ENCODE data around the gene GTSF1L.

The GTSF1L gene

DNA sequence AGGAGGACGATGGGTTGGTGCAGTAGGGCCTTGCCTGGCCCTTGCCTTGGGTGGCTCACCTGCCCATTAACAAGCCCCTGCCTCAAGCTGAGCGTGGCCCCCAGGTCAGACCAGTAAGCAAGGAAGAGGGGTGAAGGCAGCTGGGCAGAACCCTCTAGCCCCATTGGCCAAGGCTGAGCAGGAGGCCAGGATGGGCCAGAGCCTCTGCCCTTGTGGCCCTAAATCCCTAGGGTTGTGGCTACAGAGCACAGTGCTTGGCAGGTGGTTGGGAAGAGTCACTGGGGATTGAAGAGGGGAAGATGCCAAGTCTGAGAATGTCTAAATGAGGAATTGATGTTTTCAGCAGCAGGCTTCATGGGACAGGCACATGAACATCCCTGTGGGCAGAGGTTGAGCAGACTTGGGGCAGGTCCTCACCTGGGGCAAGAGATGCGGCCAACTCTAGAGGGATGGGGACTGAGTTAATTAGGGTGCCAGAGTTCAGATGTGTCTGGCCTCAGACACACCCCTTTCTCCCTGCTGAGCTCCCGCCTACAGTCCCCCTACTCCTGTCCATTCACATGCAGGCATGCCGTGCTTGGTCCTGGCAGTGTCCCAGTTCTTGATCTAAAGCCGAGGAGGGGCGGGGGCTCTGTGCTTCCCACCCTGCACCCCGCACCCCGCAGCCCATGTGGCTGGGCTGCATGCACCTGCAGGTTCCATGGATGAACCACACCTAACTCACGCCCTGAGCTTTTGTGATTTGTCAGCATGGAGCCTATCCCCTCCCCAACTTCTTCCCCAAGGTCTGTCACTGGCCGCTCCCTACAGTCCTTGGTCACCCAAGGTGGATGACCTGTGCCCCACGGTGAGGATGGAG is 9.8 kb downstream of the GTSF1L start:
- no peak for DNase-seq (ENCODE audit: low read depth in 3 of 3)

DNA sequence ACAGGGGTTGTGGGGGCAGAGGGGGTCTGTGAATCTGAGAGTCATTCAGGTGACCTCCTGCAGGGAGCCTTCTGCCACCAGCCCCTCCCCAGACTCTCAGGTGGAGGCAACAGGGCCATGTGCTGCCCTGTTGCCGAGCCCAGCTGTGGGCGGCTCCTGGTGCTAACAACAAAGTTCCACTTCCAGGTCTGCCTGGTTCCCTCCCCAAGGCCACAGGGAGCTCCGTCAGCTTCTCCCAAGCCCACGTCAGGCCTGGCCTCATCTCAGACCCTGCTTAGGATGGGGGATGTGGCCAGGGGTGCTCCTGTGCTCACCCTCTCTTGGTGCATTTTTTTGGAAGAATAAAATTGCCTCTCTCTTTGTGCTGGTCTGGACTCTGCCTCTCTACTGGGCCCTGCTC is 10.7 kb downstream of the GTSF1L start:
- DNase-seq (ENCODE audit: low read depth in 3 of 3), result no peak

DNA sequence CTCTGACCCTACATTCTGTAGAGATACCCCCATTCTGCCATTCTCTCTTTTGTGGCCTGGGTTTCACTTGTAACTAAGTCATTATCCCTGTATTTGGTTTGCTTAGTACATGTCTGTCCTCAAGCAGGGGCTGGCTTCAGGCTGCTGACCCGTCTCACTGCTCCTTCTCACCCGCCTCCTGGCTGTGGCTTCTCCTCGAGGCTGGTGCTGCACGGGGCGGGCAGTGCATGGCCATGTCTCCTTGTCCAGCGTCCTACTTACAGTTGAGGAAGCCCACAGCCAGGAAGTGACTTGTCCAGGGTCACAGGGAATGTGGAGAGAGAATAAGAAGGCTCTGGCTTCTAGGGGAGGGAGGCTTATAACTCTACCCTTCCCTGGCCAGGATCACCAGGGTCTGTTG is 11.3 kb downstream of the GTSF1L start:
- no peak for DNase-seq (ENCODE audit: low read depth in 3 of 3)

- no peak for DNase-seq (ENCODE audit: low read depth in 3 of 3)
Observed at GRCh38 chr20:43715044-43715443, 11.8 kb downstream of the GTSF1L start.

GRCh38 chr20:43711098-43711654 is 15.6 kb downstream of the GTSF1L start:
- no peak for DNase-seq (ENCODE audit: low read depth in 3 of 3)

- DNase-seq (ENCODE audit: low read depth in 3 of 3), result no peak
Observed at GRCh38 chr20:43710370-43711044, 16.3 kb downstream of the GTSF1L start.

DNA sequence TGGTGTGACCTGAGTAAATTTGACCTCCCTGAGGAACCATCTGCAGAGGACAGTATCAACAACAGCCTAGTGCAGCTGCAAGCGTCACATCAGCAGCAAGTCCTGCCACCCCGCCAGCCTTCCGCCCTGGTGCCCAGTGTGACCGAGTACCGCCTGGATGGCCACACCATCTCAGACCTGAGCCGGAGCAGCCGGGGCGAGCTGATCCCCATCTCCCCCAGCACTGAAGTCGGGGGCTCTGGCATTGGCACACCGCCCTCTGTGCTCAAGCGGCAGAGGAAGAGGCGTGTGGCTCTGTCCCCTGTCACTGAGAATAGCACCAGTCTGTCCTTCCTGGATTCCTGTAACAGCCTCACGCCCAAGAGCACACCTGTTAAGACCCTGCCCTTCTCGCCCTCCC is 24.3 kb downstream of the GTSF1L start:
- no peak for DNase-seq (ENCODE audit: low read depth in 3 of 3)

GRCh38 chr20:43700627-43701026 is 26.2 kb downstream of the GTSF1L start:
- no peak for DNase-seq (ENCODE audit: low read depth in 3 of 3)

DNA sequence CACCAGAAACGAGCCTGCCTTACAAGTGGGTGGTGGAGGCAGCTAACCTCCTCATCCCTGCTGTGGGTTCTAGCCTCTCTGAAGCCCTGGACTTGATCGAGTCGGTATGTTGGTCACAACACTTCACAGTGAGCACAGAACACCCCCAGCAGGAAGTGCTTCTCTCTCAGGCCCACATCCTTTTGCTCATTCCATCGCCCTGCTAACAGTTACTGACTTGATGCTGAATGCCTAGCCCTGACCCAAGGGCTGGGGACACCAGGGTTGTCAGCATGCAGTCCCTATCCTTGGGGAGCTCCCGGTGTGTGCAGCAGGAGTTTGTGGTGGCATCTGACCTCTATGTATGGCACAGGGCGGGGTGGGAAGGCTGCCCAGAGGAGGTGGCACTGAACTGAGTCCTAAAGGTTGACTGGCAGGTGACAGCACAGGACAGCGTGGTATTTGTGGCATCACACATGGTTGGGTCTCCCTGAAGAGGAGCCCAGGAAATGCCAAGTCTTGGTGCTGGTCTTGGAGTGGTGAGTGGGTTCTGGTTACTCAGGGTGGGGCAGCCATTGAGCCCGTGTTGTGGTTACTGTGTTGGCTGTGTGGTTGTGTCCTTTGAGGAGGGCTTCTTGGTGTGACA is 26.7 kb downstream of the GTSF1L start:
- DNase-seq (ENCODE audit: low read depth in 3 of 3), result no peak

DNA sequence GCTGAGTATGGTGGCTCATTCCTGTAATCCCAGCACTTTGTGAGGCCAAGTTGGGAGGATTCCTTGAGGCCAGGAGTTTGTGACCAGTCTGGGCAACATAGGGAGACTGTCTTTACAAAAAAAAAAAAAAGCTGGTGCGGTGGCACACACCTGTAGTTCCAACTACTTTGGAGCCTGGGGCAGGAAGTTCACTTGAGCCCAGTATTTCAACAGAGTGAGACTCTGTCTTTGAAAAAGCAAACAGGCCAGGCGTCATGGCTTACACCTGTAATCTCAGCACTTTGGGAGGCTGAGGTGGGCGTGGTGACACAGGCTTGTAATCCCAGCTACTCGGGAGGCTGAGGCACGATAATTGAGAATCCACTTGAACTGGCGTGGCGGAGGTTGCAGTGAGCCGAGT is 31.2 kb downstream of the GTSF1L start:
- no peak for DNase-seq (ENCODE audit: low read depth in 3 of 3)

DNA sequence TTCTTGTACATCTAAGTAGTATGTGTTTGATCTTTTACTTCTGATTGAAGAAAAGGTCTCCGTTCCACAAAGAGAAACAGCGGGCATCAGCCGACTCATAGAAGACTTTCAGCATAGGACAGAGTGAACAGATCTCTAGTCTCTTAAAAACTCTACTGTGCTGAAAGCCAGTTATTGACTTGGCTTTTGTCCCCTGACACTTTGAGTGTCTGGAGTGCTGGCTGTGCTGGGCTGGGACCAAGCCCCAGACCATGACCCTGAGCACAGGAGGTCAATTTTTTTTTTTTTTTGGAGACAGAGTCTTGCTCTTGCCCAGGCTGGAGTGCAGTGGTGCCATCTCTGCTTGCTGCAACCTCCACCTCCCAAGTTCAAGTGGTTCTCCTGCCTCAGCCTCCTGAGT is 32.0 kb downstream of the GTSF1L start:
- DNase-seq (ENCODE audit: low read depth in 3 of 3), result no peak

GRCh38 chr20:43691928-43692524 is 34.8 kb downstream of the GTSF1L start:
- peak; percentile 23 to 64 (median 24) for DNase-seq (ENCODE audit: low read depth in 3 of 3)

- DNase-seq (ENCODE audit: low read depth in 3 of 3), result no peak
Observed at GRCh38 chr20:43690943-43691598, 35.7 kb downstream of the GTSF1L start.

DNA sequence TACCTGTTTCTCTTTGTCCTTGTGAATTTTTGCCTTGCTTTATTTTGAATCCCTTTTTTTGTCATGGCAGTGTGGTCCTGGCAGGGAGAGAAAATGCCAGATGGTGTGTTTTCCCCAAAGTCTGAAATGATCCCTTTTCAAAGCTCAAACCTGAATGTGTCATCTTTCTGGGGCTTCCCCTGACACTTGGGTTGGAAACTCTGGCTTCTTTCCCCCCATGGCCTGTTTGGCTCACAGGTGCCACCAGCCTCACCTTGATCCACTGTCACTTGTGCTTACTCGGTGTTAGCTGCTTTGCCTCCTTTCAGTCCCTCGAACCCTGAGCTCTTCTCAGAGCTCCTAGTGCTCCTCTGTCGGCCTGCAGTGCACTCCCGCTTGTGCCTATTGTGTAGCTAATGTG is 37.6 kb downstream of the GTSF1L start:
- no peak for DNase-seq (ENCODE audit: low read depth in 3 of 3)

GRCh38 chr20:43686820-43687219 is 40.0 kb downstream of the GTSF1L start:
- no peak for DNase-seq (ENCODE audit: low read depth in 3 of 3)

DNA sequence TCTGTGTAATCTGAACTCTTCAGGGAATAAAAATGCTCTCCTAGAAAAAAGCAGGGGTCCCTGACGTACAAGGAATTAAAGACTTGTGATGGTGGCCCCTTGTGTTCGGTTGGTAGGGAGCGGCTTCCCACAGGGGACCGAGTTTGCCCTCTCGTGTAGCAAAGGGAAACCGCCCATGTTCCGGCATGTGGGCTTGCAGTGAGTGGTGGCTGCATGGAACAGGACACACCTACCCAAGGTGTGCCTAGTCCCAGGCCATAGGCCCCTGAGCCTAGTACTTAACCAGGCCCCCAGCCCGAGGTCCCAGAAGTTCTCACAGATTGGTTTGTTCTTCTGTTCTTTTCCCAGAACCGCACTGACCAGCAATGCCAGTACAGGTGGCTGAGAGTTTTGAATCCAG is 44.4 kb downstream of the GTSF1L start:
- DNase-seq (ENCODE audit: low read depth in 3 of 3), result no peak

GRCh38 chr20:43681991-43682410 is 44.8 kb downstream of the GTSF1L start:
- DNase-seq (ENCODE audit: low read depth in 3 of 3), result no peak

GRCh38 chr20:43681468-43681942 is 45.3 kb downstream of the GTSF1L start:
- no peak for DNase-seq (ENCODE audit: low read depth in 3 of 3)

GRCh38 chr20:43680981-43681380 is 45.8 kb downstream of the GTSF1L start:
- DNase-seq (ENCODE audit: low read depth in 3 of 3), result no peak

DNA sequence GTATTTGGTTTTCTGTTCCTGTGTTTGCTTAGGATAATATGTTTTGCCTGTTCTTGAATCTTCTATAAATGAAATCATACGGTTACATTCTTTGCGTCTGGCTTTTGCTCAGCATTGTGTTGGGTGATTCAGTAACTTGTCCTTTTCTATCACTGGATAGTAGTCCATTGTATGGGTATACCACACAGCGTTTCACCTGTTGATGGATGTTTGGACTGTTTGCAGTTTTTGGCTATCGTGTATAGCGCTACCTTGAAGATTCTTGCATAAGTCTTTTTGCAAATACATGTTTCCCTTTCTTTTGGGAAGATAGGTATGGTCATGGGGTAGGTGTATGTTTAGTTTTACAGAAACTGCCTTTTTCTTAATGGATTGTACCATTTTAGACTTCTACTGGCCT is 50.4 kb downstream of the GTSF1L start:
- no peak for DNase-seq (ENCODE audit: low read depth in 3 of 3)

All from stimulated activated CD4-positive, alpha-beta T cell treated with anti-CD3 and anti-CD28 coated beads, TNF-alpha, amount 100 ng/mL, for 24 hours (primary cell).